Muscle layer of colon (tissue), 2 donors: ENCODE measurements around the gene PDE1C.

ENCODE experiments used
- H3K27ac ChIP-seq: one replicate; pipeline ENCODE4 v1.7.0; 2013; ENCODE audit warnings: low read depth, mild to moderate bottlenecking, low read length, moderate library complexity
- H3K27me3 ChIP-seq, 2 donors: one replicate each; pipeline ENCODE4 v1.7.0; 2013; ENCODE audit warnings: low read length in 2 of 2, mild to moderate bottlenecking in 2 of 2; ENCODE audit not compliant: insufficient read depth in 2 of 2, control insufficient read depth in 1 of 2
- H3K36me3 ChIP-seq: one replicate; pipeline ENCODE4 v1.7.0; 2013; ENCODE audit warnings: mild to moderate bottlenecking, low read length; ENCODE audit not compliant: insufficient read depth
- H3K4me1 ChIP-seq: one replicate; pipeline ENCODE4 v1.7.0; 2013; ENCODE audit warnings: mild to moderate bottlenecking, low read length; ENCODE audit not compliant: insufficient read depth
- H3K4me3 ChIP-seq, 2 donors: one replicate each; pipeline ENCODE4 v1.7.0; 2013; ENCODE audit warnings: low read length in 2 of 2, low read depth in 1 of 2, mild to moderate bottlenecking in 1 of 2, moderate library complexity in 1 of 2
- H3K9ac ChIP-seq: one replicate; pipeline ENCODE4 v1.7.0; 2013; ENCODE audit warnings: low read length
- H3K9me3 ChIP-seq: one replicate; pipeline ENCODE4 v1.7.0; 2013; ENCODE audit warnings: mild to moderate bottlenecking, low read length
- donor health status: abdominal sarcoma.
- donor health status: Adenocarcinoma of cecum.

PDE1C gene

DNA sequence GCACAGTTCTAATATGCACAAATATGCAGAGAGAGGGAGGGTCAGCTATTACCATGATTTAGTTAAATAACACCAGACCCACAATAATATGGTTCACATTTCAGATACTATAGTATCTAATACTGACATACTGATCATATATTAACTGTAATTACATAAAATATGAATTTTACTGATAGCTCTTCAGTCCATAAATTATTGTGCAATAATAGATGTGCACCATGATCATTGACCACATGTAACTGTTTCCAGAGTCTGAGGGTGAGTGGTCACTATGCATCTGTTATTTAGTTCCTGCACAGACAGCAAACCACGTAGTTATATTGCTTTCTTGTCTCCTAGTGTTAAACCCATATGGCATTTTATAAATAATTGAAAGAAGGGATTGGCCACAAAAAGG, 353.9 kb downstream of the PDE1C start:
- Histone ChIP-seq H3K9ac (no peak overlapping the region), H3K27me3 (no peaks in the 10 kb centered on the region), H3K4me1 (no peaks in the 10 kb centered on the region), H3K27ac (no peak overlapping the region), H3K9me3 (no peaks in the 10 kb centered on the region), H3K36me3 (no peaks in the 10 kb centered on the region), H3K4me3 (no peak overlapping the region)

DNA sequence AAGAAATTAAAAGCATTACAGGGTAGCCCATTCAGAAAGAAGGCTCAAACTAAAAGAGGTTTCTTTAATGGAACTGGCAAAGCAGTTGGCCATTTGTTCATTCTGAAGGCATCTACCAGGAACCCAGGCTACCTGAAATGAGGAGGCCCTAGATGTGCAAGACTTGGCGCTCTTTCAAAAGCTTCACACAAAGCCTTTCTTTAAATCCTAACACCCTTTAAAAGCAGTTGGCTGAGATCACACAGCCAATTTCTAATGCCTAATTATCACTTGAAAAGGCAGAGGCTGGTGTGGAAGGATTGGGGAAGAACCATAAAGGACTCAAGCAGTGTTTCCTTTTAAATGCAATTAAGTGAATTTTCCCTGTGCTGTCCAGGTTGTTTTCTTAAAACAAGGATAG, 360.0 kb downstream of the PDE1C start:
- H3K36me3 ChIP-seq: no peaks in the 10 kb centered on the region
- H3K4me3 ChIP-seq: no peak overlapping the region
- no peaks in the 10 kb centered on the region for H3K9me3 ChIP-seq
- no peak overlapping the region for H3K9ac ChIP-seq
- H3K27ac ChIP-seq: no peak overlapping the region
- no peaks in the 10 kb centered on the region for H3K4me1 ChIP-seq
- no peaks in the 10 kb centered on the region for H3K27me3 ChIP-seq

DNA sequence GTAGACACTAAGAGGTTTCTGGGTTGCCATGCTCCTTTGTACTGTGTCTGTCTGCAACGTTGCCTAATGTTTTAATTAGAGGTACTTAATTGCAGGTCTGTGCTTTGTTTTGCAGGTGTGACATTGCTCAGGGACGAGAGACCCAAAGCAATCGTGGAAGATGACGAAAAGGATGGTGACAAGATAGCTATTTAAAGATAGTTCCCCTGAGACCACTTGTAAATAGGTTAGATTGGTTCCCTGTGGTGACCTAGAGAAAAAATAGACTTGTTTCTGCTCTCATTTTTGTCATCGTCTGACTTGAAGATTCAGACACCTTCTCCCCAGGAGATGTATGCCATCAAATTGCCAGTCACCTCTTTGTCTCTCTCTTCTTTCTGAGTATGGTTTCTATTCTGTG, 363.1 kb downstream of the PDE1C start:
- H3K36me3 ChIP-seq: no peaks in the 10 kb centered on the region
- H3K4me3 ChIP-seq: no peak overlapping the region
- no peak overlapping the region for H3K9ac ChIP-seq
- no peak overlapping the region for H3K27ac ChIP-seq
- H3K27me3 ChIP-seq: no peaks in the 10 kb centered on the region
- H3K4me1 ChIP-seq: no peaks in the 10 kb centered on the region
- H3K9me3 ChIP-seq: no peaks in the 10 kb centered on the region

DNA sequence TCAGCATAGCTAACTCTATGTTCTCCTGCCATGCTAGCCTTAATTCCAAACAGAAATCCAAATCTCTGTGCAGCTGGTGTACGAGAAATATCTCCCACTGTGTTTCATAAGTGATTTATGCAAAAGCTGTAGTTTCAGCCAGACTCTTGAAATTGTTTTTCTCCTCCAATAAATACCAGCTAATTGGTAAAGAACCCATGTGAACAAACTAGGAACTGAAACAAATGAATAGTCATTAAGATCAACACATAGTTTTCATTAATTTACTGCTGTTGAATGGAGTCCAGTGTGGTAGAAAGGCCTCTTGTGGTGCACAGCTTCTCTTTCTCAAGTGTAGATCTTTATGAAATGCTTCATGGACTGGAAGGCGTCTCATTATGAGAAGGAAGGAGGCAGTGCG, 364.8 kb downstream of the PDE1C start:
- Histone ChIP-seq H3K27me3 (no peaks in the 10 kb centered on the region), H3K9ac (no peak overlapping the region), H3K4me1 (no peaks in the 10 kb centered on the region), H3K4me3 (no peak overlapping the region), H3K36me3 (no peaks in the 10 kb centered on the region), H3K9me3 (no peaks in the 10 kb centered on the region), H3K27ac (no peak overlapping the region)

DNA sequence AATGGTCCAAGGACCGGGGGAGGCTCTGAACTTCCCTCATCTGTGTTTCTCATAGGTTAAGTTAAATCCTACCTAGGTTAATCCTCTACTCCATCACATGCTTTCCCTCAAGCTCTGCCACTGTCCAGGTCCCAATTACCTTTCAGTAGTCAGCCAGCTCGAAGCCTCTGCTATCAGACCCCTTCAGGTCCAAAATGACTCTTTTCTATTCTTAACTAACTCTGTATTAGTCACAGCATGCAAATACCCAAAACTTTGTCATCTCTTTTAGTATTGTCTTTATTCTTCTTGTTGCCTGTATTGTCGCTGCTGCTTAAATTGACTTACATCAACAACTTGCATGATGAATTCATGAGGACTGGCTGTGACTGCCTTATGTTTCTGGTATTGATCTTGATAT, 367.9 kb downstream of the PDE1C start:
- Histone ChIP-seq H3K9me3 (no peaks in the 10 kb centered on the region), H3K4me3 (no peak overlapping the region), H3K4me1 (no peaks in the 10 kb centered on the region), H3K36me3 (no peaks in the 10 kb centered on the region), H3K27me3 (no peaks in the 10 kb centered on the region), H3K9ac (no peak overlapping the region), H3K27ac (no peak overlapping the region)
